ENCODE data around the gene TIMELESS.
"Not testable (repeated sequence)": the region's sequence is repeated elsewhere in the genome, so short reads cannot be mapped to it uniquely, and the experiment has no call there.

Gene TIMELESS

GRCh38 chr12:56461235-56462159 lies 12.3 kb upstream of the TIMELESS start:
- no peak for DNase-seq

DNA sequence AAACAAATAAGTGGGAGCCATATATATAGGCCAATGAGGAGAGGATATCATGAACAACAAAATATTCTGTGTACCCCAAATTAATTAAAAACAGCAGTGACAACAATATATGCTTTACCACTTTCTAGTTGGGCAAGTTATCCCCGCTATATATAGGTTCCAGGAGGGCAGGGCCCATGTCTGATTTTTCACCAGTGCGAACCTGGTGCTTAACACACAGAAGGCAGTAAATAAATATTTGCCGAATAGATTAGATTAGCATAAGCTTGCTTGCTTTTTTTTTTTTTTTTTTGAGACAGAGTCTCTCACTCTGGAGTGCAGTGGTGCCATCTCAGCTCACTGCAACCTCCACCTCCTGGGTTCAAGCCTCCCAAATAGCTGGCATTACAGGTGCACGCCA lies 8.6 kb upstream of the TIMELESS start:
- DNase-seq = no peak

- no peak for DNase-seq
Measured at GRCh38 chr12:56454557-56454956, 5.3 kb upstream of the TIMELESS start, which contains the start of gene MIP. Gene MIP (minus strand): TSS chr12:56454657. CDS start chr12:56454613, 44 bp downstream.

DNA sequence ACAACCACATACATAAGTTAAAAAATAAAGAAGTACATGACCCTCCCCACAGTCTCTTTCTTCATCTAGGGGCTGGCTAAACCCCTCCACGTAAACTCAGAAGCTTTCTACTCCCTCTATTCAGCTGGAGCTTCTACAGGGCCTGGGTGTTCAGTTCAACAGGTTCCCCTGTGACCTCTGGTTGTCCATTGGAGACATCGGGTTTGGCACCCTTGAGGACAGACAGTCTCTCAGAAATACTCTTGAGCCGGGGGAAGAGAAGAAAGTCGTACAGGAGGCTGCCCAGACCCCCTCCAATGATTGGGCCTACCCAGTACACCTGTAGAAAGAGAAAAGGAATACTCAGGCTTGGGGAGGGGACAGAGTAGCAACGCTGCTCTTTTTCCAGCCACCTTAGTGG lies 1.9 kb upstream of the TIMELESS start:
- no peak for DNase-seq

GRCh38 chr12:56450241-56450640 lies 1.0 kb upstream of the TIMELESS start:
- peak; percentile 97 for DNase-seq

GRCh38 chr12:56449622-56449984 lies 377 bp upstream of the TIMELESS start:
- DNase-seq = peak; percentile 67

- DNase-seq = not testable (repeated sequence)
Measured at GRCh38 chr12:56443208-56443607, 6.0 kb downstream of the TIMELESS start.

DNA sequence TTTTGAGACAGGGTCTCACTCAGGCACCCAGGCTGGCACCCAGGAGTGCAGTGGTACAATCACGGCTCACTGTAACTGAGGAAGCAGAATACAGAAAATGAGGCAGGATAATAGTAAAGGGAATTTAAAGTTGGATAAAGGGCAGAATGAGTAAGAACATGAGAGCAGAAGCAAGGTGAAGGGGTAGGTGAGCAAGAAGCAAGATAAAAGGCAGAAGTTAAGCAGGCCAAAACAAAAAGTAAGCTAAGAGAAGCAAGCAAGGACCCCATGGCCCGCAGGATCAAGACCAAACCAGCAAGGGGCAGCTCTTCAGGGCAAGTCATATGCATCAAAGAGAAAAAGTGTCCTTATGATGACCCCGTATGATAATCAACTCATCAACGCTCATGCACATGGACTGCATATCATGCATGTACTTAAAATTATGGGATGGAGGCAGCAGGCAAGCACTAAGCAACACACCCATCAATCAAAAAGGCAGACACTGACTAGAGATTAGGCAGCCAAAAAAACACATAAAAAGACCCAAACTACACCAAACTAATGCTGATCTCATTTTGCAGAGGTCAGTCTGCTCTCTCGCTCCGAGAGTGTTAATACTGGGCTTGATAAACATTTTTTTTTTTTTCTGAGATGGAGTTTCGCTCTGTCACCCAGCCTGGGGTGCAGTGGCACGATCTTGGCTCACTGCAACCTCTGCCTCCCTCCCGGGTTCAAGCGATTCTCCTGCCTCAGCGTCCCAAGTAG lies 11.6 kb downstream of the TIMELESS start:
- no peak for DNase-seq

- DNase-seq = no peak
Measured at GRCh38 chr12:56434828-56435227, 14.4 kb downstream of the TIMELESS start.

- DNase-seq = no peak
Measured at GRCh38 chr12:56431850-56432249, 17.4 kb downstream of the TIMELESS start.

DNA sequence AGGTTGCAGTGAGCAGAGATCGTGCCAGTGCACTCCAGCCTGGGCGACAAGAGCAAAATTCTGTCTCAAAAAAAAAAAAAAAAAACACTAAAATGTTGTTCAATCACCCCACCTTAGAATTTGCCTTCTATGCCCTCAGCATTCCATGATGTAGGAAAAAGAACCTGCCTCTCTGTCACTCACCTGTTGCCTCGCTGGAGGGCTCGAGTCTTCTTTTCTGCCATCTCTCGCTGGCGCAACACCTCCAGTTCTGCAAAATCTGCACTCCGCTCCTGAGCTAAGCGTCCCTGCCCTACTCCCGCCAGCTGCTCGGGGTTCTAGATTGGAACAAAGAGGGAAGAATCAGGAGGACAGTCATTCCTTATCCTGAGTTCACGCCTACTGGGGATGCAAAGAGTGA lies 17.9 kb downstream of the TIMELESS start:
- DNase-seq = no peak

GRCh38 chr12:56425940-56426438 lies 23.2 kb downstream of the TIMELESS start:
- DNase-seq = no peak

DNA sequence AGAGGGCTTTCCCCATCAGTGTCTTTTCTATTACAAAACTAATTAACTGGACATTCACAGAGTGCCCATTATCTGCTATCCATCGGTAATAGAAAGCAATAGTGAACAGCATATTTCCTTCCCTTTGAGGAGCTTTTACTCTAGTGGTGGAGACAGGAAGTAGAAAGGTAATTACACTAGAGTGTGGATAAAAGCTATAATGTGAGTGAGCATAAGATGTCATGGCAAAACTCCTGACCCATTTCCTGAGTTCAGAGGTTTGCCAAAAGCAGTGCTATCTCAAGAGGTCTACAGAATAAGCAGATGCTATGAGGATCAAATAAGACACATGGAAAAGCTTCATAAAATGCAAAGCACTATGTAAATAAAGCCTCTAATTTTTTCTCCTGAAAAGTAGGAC lies 24.0 kb downstream of the TIMELESS start:
- no peak for DNase-seq

DNA sequence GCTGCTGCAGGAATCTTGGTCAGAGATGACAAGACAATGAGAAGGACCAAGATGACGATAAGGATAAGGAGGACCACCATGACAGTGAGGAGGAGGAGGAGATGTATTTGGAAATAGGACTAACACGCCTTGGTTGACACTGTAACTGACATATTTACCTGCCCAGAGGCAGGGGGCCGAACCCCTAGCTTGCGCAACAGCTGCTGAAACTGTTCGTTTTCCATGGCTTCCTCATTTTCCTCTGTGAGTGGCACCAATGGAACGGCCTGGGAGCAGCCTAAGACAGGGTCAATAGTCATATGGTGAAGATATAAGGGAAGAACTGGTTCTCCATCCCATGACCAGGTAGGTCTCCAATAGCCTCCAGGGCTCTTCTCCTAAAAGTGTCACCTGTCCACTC lies 28.8 kb downstream of the TIMELESS start:
- no peak for DNase-seq

DNA sequence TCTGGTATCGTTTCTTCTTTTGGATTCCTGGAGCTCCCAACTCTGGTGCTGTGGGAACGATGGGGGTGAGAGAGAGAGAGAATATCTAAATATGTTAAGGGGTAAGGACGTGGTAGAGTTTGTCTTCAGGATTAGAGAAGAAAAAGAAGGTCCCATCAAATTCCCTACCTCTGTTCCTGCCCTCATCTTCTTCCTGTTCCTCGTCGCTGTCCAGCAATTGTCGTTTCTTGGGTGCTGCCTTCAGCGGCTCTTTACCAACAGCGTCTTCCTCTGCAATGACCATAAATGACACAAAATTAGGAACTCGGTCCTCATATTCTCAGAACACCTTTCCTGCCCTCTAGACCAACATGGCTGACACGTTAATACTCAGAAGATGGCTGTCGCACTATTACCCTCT lies 31.5 kb downstream of the TIMELESS start:
- no peak for DNase-seq

GRCh38 chr12:56414401-56414800 lies 34.8 kb downstream of the TIMELESS start:
- no peak for DNase-seq

DNA sequence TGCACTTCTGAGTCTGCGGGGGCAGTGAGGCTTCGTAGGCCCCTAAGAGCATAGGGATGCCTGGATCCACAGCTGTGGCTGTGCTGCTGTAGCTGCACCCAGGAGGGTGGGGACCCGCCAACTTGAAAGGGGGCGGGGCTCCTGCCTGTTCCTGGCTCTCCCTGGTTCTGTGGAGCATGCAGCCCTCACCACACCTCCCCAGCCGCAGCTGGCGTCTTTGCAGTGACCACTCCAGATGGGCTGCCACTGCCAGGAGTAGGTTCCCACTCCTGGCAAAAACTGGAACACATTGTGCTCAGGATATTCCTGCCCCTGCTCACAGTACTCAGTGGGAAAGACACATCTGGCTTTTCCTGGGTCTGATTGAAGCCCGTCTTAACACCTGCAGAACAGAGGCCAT lies 35.8 kb downstream of the TIMELESS start:
- DNase-seq = peak; percentile 29

GRCh38 chr12:56411781-56412639 lies 37.2 kb downstream of the TIMELESS start:
- DNase-seq = no peak

GRCh38 chr12:56410768-56411167 lies 38.5 kb downstream of the TIMELESS start:
- DNase-seq = no peak

DNA sequence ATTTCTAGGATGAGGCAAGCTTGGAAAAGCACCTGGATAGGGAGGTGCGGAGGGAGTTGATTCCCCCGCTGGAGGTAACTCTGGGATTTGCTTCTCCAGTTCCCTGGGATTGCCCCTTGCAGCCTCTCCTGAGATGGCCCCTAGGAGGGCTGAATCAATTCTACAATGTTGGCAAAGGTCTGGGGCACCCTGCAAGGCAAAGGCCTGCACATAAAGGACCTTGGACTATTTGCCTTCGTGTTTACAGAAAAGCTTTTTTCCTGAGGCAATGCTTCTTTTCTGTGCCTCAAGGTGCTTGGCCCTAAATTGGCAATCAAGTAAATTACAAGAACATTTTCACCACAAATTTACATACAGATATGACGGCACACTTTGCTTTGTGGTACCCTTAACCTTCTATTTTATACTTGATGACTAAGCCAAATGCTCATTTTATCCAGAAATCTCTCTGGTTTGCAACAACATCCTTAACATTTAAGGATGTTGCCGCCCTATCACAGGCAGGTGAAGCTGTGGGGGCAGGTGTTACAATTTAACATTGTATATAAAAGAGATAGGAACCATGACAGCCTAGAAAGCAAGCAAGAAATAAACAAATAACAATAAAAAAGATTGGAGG lies 40.3 kb downstream of the TIMELESS start:
- no peak for DNase-seq

- not testable (repeated sequence) for DNase-seq
Measured at GRCh38 chr12:56404227-56404626, 45.0 kb downstream of the TIMELESS start.

- not testable (repeated sequence) for DNase-seq
Measured at GRCh38 chr12:56401612-56402011, 47.6 kb downstream of the TIMELESS start.

Data from NCI-H82 (cell line).